IPS-18c (cell line): Measurements from ENCODE around the gene PKP2.

ENCODE experiments used
- H3K4me3 ChIP-seq: 2 replicates; pipeline ENCODE4 v1.7.0; 2013; ENCODE audit warnings: low read depth, mild to moderate bottlenecking, low read length, moderate library complexity; ENCODE audit not compliant: insufficient read depth
- H3K9me3 ChIP-seq: one replicate; pipeline ENCODE4 v1.6.1; 2013; ENCODE audit warnings: mild to moderate bottlenecking, low read length, moderate library complexity; ENCODE audit not compliant: control insufficient read depth, insufficient read depth

PKP2 gene

DNA sequence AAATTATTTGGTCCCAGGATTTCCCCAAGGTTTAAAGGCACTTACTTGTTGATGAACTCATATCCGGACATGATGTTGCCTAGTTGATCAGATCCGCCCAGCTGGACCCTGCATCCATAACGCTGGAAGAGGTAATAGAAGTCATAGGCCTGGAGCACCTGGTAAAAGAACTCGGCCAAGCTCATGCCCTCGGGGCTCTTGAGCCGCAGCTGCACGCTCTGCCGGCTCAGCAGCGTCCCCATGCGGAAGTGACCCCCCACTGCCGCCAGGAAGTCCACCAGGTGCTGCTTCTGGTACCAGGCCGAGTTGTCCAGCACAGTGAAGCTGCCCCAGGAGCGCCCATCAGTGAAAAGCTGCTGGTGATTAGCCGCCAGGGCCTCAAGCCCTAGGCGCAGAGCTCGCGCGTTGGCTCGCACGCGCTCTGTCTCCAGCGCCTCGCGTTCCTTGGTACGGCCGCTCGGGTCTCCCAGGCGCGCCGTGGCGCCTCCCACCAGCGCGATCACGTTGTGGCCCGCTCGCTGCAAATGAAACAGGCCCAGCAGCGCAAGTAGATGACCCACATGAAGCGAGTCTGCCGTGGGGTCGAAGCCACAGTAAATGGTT lies 141.4 kb downstream of the PKP2 start:
- H3K4me3 ChIP-seq, result peak overlapping the region; percentile 97

DNA sequence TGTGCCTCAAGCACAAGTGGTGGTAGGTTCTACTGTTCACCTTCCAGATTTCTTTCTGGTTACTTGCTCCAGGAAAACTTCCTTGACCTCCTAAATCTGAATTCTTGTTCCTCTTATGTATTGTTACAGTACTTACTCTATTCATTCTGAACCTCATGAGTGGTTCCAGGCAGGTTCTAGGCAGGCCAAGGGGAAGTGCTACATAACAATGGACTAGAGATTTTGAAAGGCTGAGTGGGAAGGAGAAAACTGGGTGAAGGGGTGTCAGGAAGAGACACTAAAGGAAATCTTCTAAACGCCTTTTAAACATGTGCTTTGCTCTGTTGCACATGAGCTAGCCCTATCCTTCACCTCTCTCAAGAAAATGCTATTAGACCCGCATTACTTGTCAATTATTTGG lies 142.5 kb downstream of the PKP2 start:
- H3K9me3 ChIP-seq, result no peaks in the 10 kb centered on the region
- H3K4me3 ChIP-seq, result peak overlapping the region; percentile 97

More for the DNA sequence above, 141.4 kb downstream of the PKP2 start:
- H3K9me3 ChIP-seq, result no peaks in the 10 kb centered on the region

DNA sequence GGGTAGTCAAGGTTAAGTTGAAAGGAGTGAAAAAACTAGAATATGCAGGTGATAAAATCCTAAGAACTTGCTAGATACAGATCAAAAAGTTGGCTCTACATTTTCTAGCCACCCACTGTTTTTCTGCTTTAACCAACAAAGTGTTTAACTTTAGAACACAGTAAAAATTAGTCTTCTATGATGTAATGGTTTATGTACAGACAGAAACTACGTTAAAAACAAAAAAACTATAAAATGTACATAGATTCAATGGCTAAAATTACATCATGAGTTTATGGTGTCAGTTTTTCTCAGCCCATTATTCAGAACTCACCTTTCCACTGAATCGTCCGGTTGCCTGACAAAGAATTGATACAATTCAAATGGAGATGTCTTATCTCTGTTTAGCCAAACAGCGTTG lies 143.0 kb downstream of the PKP2 start:
- Histone ChIP-seq H3K4me3 (no peak overlapping the region), H3K9me3 (no peaks in the 10 kb centered on the region)

DNA sequence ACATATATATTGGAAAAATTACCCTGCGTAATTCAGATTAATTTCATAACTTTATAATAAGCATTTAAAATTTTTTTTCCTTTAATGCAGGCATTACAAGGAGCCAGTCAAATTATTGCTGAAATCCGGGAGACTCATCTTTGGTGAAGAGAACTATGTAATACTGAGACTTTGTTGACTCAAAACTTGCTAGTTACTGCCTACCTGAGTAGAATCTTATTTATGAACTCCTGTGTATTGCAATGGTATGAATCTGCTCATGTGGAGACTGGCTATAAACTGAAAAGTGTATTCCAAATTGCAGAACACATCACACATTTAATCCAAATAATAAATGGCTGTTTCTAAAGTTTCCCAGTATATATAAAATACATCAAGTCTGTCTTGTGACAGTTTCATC lies 153.3 kb downstream of the PKP2 start:
- Histone ChIP-seq H3K4me3 (no peak overlapping the region), H3K9me3 (no peaks in the 10 kb centered on the region)

DNA sequence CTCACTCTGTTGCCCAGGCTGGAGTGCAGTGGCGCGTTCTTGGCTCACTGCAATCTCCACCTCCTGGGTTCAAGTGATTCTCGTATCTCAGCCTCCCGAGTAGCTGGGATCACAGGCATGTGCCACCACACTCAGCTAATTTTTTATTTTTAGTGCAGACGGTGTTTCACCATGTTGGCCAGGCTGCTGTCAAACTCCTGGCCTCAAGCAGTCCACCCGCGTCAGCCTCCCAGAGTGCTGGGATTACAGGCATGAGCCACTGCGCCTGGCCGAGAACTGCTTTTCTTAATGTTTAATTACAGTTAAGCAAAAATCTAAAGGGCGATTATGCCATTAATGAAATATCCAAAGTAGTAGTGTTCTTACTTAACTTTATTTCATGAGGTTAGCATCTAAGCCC lies 154.4 kb downstream of the PKP2 start:
- no peaks in the 10 kb centered on the region for H3K9me3 ChIP-seq
- H3K4me3 ChIP-seq, result no peak overlapping the region
